ENCODE data around the gene DROSHA.

The DROSHA gene

GRCh38 chr5:31476738-31477141, 55.2 kb downstream of the DROSHA start:
- intact Hi-C loops (cut with DNase I) = no loop called here
- DNase-seq = peak in 1 of 10 donors; percentile 22

- DNase-seq = no peak
- intact Hi-C loops (cut with DNase I) = no loop called here
Measured at GRCh38 chr5:31471916-31472315, 60.0 kb downstream of the DROSHA start.

- DNase-seq = no peak
- intact Hi-C loops (cut with DNase I) = no loop called here
Measured at GRCh38 chr5:31471040-31471439, 60.9 kb downstream of the DROSHA start.

GRCh38 chr5:31470608-31471007, 61.3 kb downstream of the DROSHA start:
- intact Hi-C loops (cut with DNase I) = no loop called here
- DNase-seq = no peak

- intact Hi-C loops (cut with DNase I) = no loop called here
- no peak for DNase-seq
Measured at GRCh38 chr5:31469886-31470285, 62.0 kb downstream of the DROSHA start.

- DNase-seq = no peak
- intact Hi-C loops (cut with DNase I) = no loop called here
Measured at GRCh38 chr5:31469466-31469865, 62.4 kb downstream of the DROSHA start.

- DNase-seq = no peak
- intact Hi-C loops (cut with DNase I) = no loop called here
Measured at GRCh38 chr5:31465291-31465690, 66.6 kb downstream of the DROSHA start.

- no peak for DNase-seq
Measured at GRCh38 chr5:31464081-31464480, 67.8 kb downstream of the DROSHA start.

GRCh38 chr5:31463351-31463750, 68.5 kb downstream of the DROSHA start:
- intact Hi-C loops (cut with DNase I) = no loop called here
- no peak for DNase-seq

More at GRCh38 chr5:31464081-31464480, 67.8 kb downstream of the DROSHA start:
- intact Hi-C loops (cut with DNase I) = no loop called here

- no peak for DNase-seq
- intact Hi-C loops (cut with DNase I) = no loop called here
Measured at GRCh38 chr5:31459594-31459993, 72.3 kb downstream of the DROSHA start.

- DNase-seq = no peak
- intact Hi-C loops (cut with DNase I) = no loop called here
Measured at GRCh38 chr5:31455172-31455571, 76.7 kb downstream of the DROSHA start.

- intact Hi-C loops (cut with DNase I) = no loop called here
- no peak for DNase-seq
Measured at GRCh38 chr5:31453522-31453921, 78.4 kb downstream of the DROSHA start.

GRCh38 chr5:31452314-31452713, 79.6 kb downstream of the DROSHA start:
- intact Hi-C loops (cut with DNase I) = no loop called here
- DNase-seq = no peak

- intact Hi-C loops (cut with DNase I) = no loop called here
- no peak for DNase-seq
Measured at GRCh38 chr5:31449962-31450361, 81.9 kb downstream of the DROSHA start.

- intact Hi-C loops (cut with DNase I) = no loop called here
- no peak for DNase-seq
Measured at GRCh38 chr5:31449174-31449573, 82.7 kb downstream of the DROSHA start.

GRCh38 chr5:31445041-31445600, 86.8 kb downstream of the DROSHA start:
- no peak for DNase-seq
- intact Hi-C loops (cut with DNase I) = no loop called here

- intact Hi-C loops (cut with DNase I) = no loop called here
- no peak for DNase-seq
Measured at GRCh38 chr5:31443572-31443971, 88.3 kb downstream of the DROSHA start.

- intact Hi-C loops (cut with DNase I) = no loop called here
- no peak for DNase-seq
Measured at GRCh38 chr5:31442058-31442745, 89.7 kb downstream of the DROSHA start.

GRCh38 chr5:31436851-31437250, 95.0 kb downstream of the DROSHA start:
- no peak for DNase-seq
- intact Hi-C loops (cut with DNase I) = no loop called here

- DNase-seq = no peak
- intact Hi-C loops (cut with DNase I) = no loop called here
Measured at GRCh38 chr5:31435730-31436129, 96.2 kb downstream of the DROSHA start.

- no peak for DNase-seq
- intact Hi-C loops (cut with DNase I) = no loop called here
Measured at GRCh38 chr5:31434898-31435297, 97.0 kb downstream of the DROSHA start.

- DNase-seq = no peak
- intact Hi-C loops (cut with DNase I) = no loop called here
Measured at GRCh38 chr5:31433229-31433628, 98.7 kb downstream of the DROSHA start.
